ENCODE measurements around the gene KRTAP4-8. TPM values are rescaled to one million over a fixed set of nuclear protein-coding genes. Genes with fewer than 3 reads are reported as not detected.

KRTAP4-8 gene
- total and polyA plus RNA-seq, 2 of the 8 experiments (the other 6 are each of a cell fraction or from before 2014, with no cell fraction given) = not detected

GRCh38 chr17:41111151-41111885 is 13.4 kb upstream of the KRTAP4-8 start:
- Histone ChIP-seq H3K23ac (ENCODE audit: insufficient read length) (no peak overlapping the region), H3K23me2 (ENCODE audit: low read depth, low read length) (no peaks in the 10 kb centered on the region), H2AK5ac (ENCODE audit: low read depth, low read length) (no peak overlapping the region), H3K4me2 (ENCODE audit: insufficient read depth in 1 of 2, low read depth in 2 of 2, low read length in 2 of 2) (no peak overlapping the region), H3K27me3 (replicated peaks in 1 of 4; ENCODE audit: control insufficient read depth in 3 of 4, extremely low read depth in 1 of 4, insufficient read depth in 3 of 4, low read length in 3 of 4) (no peaks in the 10 kb centered on the region), H3K36me3 (ENCODE audit: control insufficient read depth in 2 of 4, insufficient read depth in 4 of 4, low read length in 3 of 4) (no peaks in the 10 kb centered on the region; a peak in 3 of 8 replicates), H2BK15ac (ENCODE audit: low read length) (no peak overlapping the region), H3K4me3 (ENCODE audit: extremely low read depth in 1 of 4, insufficient read depth in 2 of 4, low read depth in 3 of 4, low read length in 4 of 4) (no peak overlapping the region), H3K79me1 (ENCODE audit: low read depth, low read length) (no peaks in the 10 kb centered on the region), H2BK5ac (ENCODE audit: low read depth, low read length) (no peak overlapping the region), H3K9ac (replicated peaks in 1 of 4; ENCODE audit: extremely low read depth in 1 of 4, low read depth in 3 of 4, low read length in 3 of 4) (no peak overlapping the region), H2BK20ac (ENCODE audit: low read length) (no peak overlapping the region), H2BK120ac (replicated peaks; ENCODE audit: low read depth, low read length) (no peak overlapping the region), H3K56ac (replicated peaks; ENCODE audit: insufficient read length, low read depth, low read length) (no peak overlapping the region), H4K20me1 (replicated peaks in 1 of 2; ENCODE audit: control insufficient read depth in 1 of 2, insufficient read depth in 2 of 2, low read length in 2 of 2) (no peaks in the 10 kb centered on the region), H3K4ac (replicated peaks; ENCODE audit: insufficient read length, low read depth, low read length) (no peak overlapping the region), H2BK12ac (ENCODE audit: low read depth, low read length) (no peak overlapping the region), H3K18ac (ENCODE audit: extremely low read depth, low read length) (no peak overlapping the region), H3K27ac (ENCODE audit: low read depth, low read length) (no peak overlapping the region), H3K14ac (ENCODE audit: insufficient read length) (no peak overlapping the region), H4K8ac (ENCODE audit: extremely low read depth, insufficient read depth, low read length) (no peak overlapping the region), H3K79me2 (ENCODE audit: control insufficient read depth in 1 of 2, insufficient read depth in 2 of 2, low read length in 2 of 2) (no peaks in the 10 kb centered on the region), H3K4me1 (replicated peaks in 1 of 4; ENCODE audit: control insufficient read depth in 3 of 4, insufficient read depth in 4 of 4, low read length in 3 of 4) (peaks cover 0 to 10% (median 4%) of the 10 kb centered on the region in 4 experiments; a peak in 4 of 7 replicates), H4K91ac (replicated peaks; ENCODE audit: insufficient read length, low read length) (no peak overlapping the region), H2AFZ (ENCODE audit: low read length) (no peak overlapping the region), H4K5ac (ENCODE audit: insufficient read length, low read depth, low read length) (no peak overlapping the region), H3K9me3 (ENCODE audit: insufficient read depth in 2 of 2, low read depth in 1 of 2, low read length in 1 of 2) (peaks cover 15 to 32% of the 10 kb centered on the region in 2 experiments)
- TF ChIP-seq RXRA (IDR thresholded peaks at IDR 0.05; ENCODE audit: insufficient read depth, low read depth, low read length) = no peak
- TF ChIP-seq CREB1 (IDR thresholded peaks at IDR 0.05) = no peak
- no peak for TF ChIP-seq SIRT6 (IDR thresholded peaks at IDR 0.05; ENCODE audit: low read length)
- TF ChIP-seq BRCA1 (IDR thresholded peaks at IDR 0.05; ENCODE audit: low read depth, low read length) = no peak
- no peak for TF ChIP-seq KDM5A (IDR thresholded peaks at IDR 0.05; ENCODE audit: low read length)
- no peak for FAIRE-seq
- POLR2A ChIA-PET (ENCODE audit: partially characterized antibody) = no interaction called here
- CTCF ChIA-PET (ENCODE audit: partially characterized antibody) = no interaction called here
- 92% methylated on average over 2 of the region's 2 CpGs; no CpG with 5 or more reads in 1 of the 2 experiments for WGBS, 2 experiments (ENCODE audit: extremely low coverage in 1 of 2, insufficient coverage in 1 of 2, insufficient read length in 1 of 2, insufficient replicate concordance in 2 of 2, low coverage in 1 of 2, low lambda C conversion rate in 2 of 2, missing lambda C conversion rate in 1 of 2)
- DNase-seq (ENCODE audit: low read depth in 1 of 2, low spot score in 2 of 2) = no peak
